HG03045 (cell line): ENCODE results near the gene SSR4.
"Not testable (repeated sequence)": the region's sequence is repeated elsewhere in the genome, so short reads cannot be mapped to it uniquely, and the experiment has no call there.

Experiments used
- ATAC-seq: cut with Tn5 transposase; IDR thresholded peaks from one replicate; pipeline ENCODE4 v1.9.1; 2021; ENCODE audit warnings: mild to moderate bottlenecking, moderate library complexity; ENCODE audit not compliant: unreplicated experiment

The SSR4 gene

GRCh38 chrX:153794018-153794896, at the start of gene SSR4, which contains the start of gene IDH3G:
Gene SSR4 (plus strand): TSS chrX:153794668. CDS start chrX:153794688, 20 bp downstream.
Gene IDH3G (minus strand): TSS chrX:153794375. CDS start chrX:153794326, 49 bp downstream.
- ATAC-seq: peak; percentile 91

- not testable (repeated sequence) for ATAC-seq
Observed at GRCh38 chrX:153745067-153745433, 49.4 kb upstream of the SSR4 start.

DNA sequence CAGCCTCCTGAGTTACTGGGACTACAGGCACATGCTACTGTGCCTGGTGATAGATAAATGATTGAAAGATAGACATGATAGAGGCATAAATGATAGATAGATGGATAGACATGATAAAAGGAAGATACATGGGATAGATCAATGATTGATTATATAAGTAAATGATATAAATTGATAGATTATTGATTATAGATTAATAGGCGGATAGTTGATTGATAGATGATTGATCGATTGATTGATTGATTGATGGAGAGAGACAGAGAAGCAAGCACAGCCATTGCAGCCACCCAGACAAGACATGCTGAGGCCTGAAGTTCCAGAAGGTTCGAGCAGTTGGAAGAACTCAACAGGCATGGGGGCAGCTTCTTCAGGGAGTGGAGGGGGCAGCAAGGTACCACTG, 48.1 kb upstream of the SSR4 start:
- no peak for ATAC-seq

- not testable (repeated sequence) for ATAC-seq
Observed at GRCh38 chrX:153746991-153747390, 47.5 kb upstream of the SSR4 start.

DNA sequence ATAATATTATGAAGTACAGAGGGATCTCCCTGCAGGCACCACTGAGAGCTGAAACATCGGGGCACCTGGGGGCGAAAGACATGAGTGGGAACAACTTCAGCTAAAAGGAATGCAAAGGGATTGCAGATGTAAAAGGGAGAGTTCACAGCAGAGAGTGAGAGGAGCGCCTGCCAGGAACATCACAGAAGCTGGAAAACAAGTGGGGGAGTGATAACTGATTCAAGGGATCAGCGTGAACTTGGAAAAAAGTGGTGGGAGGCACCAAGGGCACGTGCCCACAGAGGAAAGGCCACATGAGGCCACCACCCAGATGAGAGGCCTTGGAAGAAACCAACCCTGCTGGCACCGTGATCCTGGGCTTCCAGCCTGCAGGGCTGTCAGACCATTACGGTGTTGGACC, 45.5 kb upstream of the SSR4 start:
- ATAC-seq: not testable (repeated sequence)

DNA sequence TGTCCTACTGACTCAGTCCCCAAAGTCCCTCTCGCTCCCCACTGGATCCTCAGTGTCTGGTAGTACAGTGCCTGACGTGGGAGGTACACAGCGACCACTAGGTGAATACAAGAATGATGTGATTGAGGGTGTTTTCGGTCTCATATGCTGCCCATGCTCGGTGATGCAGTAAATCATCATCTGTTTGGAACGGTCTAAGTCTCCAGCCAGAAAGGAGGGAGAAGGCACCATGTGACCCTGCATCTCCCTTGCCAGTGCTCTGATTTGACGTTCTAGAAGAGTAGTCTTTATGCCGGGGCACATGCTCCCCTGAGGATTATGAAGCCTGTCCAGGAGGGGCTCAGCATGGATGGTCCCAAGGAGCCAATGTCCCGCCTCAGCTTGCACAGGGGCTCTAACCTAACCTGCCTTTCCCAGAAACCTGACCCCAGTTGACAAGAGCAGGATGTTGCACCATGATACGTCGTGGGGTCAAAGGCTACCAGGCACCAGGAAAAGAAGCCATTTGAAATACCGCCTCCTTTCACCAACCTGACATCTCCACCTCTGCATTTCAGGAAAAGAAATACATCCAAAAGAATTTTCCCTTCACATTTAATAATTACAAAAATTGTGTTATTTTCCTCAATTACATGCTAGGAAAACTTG, 44.2 kb upstream of the SSR4 start:
- no peak for ATAC-seq

DNA sequence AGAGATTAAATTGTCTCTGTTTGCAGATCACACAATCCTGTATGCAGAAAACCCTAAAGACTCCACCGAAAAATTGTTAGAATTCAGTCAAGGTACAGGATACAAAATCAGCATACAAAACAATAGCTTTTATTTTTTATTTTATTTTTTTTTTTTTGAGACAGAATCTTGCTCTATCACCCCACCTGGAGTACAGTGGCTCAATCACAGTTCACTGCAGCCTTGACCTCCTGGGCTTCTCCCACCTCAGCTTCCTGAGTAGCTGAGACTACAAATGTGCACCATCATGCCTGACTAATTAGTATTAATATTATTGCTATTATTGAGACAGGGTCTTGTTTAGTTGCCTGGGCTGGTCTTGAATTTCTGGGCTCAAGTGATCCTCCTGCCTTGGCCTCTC, 39.3 kb upstream of the SSR4 start:
- no peak for ATAC-seq

- ATAC-seq: no peak
Observed at GRCh38 chrX:153761863-153762262, 32.6 kb upstream of the SSR4 start.

- no peak for ATAC-seq
Observed at GRCh38 chrX:153762626-153763173, 31.8 kb upstream of the SSR4 start.

- no peak for ATAC-seq
Observed at GRCh38 chrX:153763298-153763932, 31.1 kb upstream of the SSR4 start.

DNA sequence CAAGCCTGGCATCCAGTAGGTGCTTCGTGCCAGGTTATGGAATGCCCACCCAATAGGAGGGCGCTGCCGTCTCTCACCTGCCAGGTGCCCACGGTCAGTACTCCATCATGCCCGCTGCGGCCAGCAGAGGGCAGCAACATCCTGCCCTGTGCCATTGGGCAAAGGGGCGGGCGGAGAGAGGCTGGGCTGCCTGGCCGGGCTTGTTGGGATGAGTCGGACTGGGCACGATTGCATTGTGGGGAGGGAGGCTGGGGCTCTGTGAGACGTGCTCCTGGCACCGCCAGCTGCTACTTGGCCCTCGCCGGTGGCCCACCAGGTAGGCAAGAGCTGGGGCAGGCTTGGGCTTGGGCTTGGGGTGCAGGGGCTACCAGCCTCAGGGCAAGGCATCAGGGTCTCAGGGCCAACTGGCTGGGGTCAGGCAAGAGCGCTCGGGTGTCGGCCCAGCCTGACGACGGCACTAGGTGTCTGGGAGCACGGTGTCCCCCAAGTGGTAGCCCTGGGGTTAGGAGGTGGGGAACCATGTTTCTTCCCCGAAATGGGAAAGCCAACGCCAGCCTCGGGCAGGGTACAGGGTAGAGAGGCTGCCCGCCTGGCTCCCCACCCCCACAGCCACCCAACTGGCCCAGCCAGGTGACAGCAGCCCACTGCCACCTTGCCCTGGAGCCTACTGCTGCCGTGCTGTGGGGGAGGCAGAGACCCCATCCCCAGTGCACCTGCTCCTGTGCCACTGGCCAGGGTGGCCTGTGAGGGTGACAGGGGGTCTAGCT, 30.3 kb upstream of the SSR4 start, which contains the start of gene PLXNB3:
TSS of gene PLXNB3 (plus strand) at position 261 of the 767 bp plus-strand sequence. CDS start 1,287 bp downstream, outside the sequence.
- ATAC-seq: no peak

DNA sequence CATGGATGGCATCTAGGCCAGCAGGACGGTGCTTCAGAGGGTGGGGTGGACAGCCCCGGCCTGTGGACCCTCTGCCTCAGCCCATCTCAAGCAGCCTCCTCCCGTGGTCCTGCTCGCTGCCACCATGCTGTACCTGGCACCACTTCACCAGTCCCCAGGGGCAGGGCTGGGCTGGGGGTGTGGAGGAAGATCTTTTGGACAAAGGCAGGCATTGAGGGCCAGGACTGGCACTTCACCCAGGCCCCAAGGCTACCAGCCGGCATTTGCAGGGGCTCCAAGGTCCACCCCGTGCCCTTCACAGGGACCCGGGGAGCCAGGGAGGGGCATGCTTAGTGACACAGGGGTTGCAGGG, 29.7 kb upstream of the SSR4 start:
- ATAC-seq: no peak

- ATAC-seq: no peak
Observed at GRCh38 chrX:153765138-153766079, 29.1 kb upstream of the SSR4 start.

- ATAC-seq: no peak
Observed at GRCh38 chrX:153766098-153766817, 28.2 kb upstream of the SSR4 start.

DNA sequence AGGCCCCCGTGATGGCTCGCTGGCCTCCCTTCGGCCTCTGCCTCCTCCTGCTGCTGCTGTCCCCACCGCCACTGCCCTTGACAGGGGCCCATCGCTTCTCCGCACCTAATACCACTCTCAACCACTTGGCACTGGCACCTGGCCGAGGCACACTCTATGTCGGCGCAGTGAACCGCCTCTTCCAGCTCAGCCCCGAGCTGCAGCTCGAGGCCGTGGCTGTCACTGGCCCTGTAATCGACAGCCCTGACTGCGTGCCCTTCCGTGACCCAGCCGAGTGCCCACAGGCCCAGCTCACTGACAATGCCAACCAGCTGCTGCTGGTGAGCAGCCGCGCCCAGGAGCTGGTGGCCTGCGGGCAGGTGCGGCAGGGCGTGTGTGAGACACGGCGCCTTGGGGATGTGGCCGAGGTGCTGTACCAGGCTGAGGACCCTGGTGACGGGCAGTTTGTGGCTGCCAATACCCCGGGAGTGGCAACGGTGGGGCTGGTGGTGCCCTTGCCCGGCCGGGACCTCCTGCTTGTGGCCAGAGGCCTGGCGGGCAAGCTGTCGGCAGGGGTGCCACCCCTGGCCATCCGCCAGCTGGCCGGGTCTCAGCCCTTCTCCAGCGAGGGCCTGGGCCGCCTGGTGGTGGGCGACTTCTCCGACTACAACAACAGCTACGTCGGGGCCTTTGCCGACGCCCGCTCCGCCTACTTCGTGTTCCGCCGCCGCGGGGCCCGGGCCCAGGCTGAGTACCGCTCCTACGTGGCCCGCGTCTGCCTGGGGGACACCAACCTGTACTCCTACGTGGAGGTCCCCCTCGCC, 27.4 kb upstream of the SSR4 start:
- ATAC-seq: no peak

DNA sequence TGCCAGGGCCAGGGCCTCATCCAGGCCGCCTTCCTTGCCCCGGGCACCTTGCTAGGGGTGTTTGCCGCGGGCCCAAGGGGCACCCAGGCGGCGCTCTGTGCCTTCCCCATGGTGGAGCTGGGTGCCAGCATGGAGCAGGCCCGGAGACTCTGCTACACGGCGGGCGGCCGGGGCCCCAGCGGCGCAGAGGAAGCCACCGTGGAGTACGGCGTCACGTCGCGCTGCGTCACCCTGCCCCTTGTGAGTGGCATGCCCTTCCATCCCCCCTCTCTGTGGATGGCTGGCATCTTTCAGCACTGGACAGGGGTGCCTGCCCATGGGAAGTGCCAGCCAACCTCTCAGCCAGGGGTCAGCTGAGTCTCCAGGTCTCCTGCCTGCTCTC, 26.8 kb upstream of the SSR4 start:
- ATAC-seq: no peak

DNA sequence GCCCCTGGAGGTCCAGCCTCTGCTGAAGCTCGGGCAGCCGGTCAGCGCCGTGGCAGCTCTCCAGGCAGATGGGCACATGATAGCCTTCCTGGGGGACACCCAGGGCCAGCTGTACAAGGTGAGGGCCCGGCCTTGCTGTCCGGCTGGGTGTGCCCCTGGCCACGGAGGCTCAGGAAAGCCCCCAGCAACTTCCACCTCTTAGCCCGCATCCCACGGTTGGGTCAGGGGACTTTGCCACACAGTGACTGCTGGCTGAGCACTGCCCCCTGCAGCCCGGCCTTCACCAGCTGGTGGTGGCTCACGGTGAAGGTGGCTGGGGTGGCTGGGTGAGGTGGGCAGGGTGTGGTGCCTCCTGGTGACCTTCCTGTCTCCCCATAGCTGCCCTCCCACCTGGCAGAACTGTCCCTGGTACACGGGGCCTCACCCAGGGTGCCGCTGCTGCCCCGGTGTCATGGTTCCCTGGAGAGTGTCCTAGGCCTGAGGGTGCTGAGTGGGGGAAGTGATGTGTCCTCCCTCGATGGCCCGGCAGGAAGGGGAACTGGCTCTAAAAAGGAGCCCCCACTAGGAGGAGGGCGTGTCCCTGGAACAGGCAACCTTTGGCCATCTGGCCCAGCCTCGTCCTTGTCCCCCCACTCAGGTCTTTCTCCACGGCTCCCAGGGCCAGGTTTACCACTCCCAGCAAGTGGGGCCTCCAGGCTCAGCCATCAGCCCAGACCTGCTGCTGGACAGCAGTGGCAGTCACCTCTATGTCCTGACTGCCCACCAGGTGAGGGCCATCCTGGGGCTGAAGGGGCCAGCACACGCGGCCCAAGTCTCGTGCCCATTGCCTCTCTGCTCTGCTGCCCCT, 25.9 kb upstream of the SSR4 start:
- no peak for ATAC-seq
